GM12875 (cell line): ENCODE results near the gene ATL1.
"Not testable (repeated sequence)": the region's sequence is repeated elsewhere in the genome, so short reads cannot be mapped to it uniquely, and the experiment has no call there.

Experiments used
- H3K4me3 ChIP-seq: one replicate; pipeline ENCODE4 v1.5.1; 2011; ENCODE audit warnings: low read depth, low read length, control low read depth
- CTCF ChIP-seq: IDR thresholded peaks from 2 replicates; pipeline ENCODE4 v1.5.1; 2011; ENCODE audit warnings: low read depth, mild to moderate bottlenecking, control low read depth, inconsistent platforms, low read length, moderate library complexity, borderline replicate concordance; ENCODE audit not compliant: insufficient read depth

The ATL1 gene

GRCh38 chr14:50539051-50539450 lies 20.9 kb upstream of the ATL1 start:
- TF ChIP-seq CTCF, result no peak
- no peak overlapping the region for H3K4me3 ChIP-seq

GRCh38 chr14:50541159-50541567 lies 18.8 kb upstream of the ATL1 start:
- H3K4me3 ChIP-seq, result no peak overlapping the region

GRCh38 chr14:50542941-50543418 lies 17.0 kb upstream of the ATL1 start:
- TF ChIP-seq CTCF, result peak; percentile 50; the same call in 1 of the 2 replicates
- H3K4me3 ChIP-seq, result no peak overlapping the region

More at GRCh38 chr14:50541159-50541567, 18.8 kb upstream of the ATL1 start:
- no peak for TF ChIP-seq CTCF

GRCh38 chr14:50544911-50545310 lies 15.0 kb upstream of the ATL1 start:
- TF ChIP-seq CTCF, result no peak

GRCh38 chr14:50545618-50546017 lies 14.3 kb upstream of the ATL1 start:
- TF ChIP-seq CTCF, result no peak
- no peak overlapping the region for H3K4me3 ChIP-seq

More at GRCh38 chr14:50544911-50545310, 15.0 kb upstream of the ATL1 start:
- H3K4me3 ChIP-seq, result no peak overlapping the region

GRCh38 chr14:50550294-50550693 lies 9.7 kb upstream of the ATL1 start:
- H3K4me3 ChIP-seq, result no peak overlapping the region
- TF ChIP-seq CTCF, result no peak

- TF ChIP-seq CTCF, result no peak
- H3K4me3 ChIP-seq, result no peak overlapping the region
Measured at GRCh38 chr14:50551877-50552276, 8.1 kb upstream of the ATL1 start.

GRCh38 chr14:50552796-50553195 lies 7.1 kb upstream of the ATL1 start:
- not testable (repeated sequence) for H3K4me3 ChIP-seq
